Thyroid gland (tissue), 4 donors: ENCODE measurements around the gene PSMG4. TPM values are rescaled to one million over a fixed set of nuclear protein-coding genes. Genes with fewer than 3 reads are reported as not detected.

ENCODE experiments used
- DNase-seq, 2 donors: peaks; one replicate each; pipeline ENCODE4 v3.0.0-alpha.2; 2019
- H3K27ac ChIP-seq, 3 donors: fragments of 200-600 bp; sonication (generic); 1 replicate in 2 of 3; 2 replicates in 1 of 3; pipeline ENCODE4 v1.5.1; 2016 to 2019; ENCODE audit warnings: mild to moderate bottlenecking in 1 of 3, moderate library complexity in 1 of 3
- H3K27me3 ChIP-seq: fragments of 200-600 bp; sonication (generic); one replicate; pipeline ENCODE4 v1.5.1; 2019
- H3K36me3 ChIP-seq, 2 donors: fragments of 200-600 bp; sonication (generic); one replicate each; pipeline ENCODE4 v1.5.1; 2016 to 2019
- H3K4me1 ChIP-seq, 2 donors: fragments of 200-600 bp; sonication (generic); one replicate each; pipeline ENCODE4 v1.5.1; 2017 to 2019
- H3K4me3 ChIP-seq, 3 donors: fragments of 200-600 bp; sonication (generic); replicated peaks in 1 of 3; 1 replicate in 2 of 3; 2 replicates in 1 of 3; pipeline ENCODE4 v1.5.1; 2016; ENCODE audit warnings: mild to moderate bottlenecking in 1 of 3
- H3K9me3 ChIP-seq: fragments of 200-600 bp; sonication (generic); one replicate; pipeline ENCODE4 v1.5.1; 2017
- POLR2A ChIP-seq, 2 donors: fragments of 450-650 bp; IDR thresholded peaks; one replicate each; pipeline ENCODE4 v1.6.1; 2017; ENCODE audit warnings: antibody characterized with exemption in 2 of 2, mild to moderate bottlenecking in 2 of 2, moderate library complexity in 1 of 2
- WGBS, 2 donors: methylation state at CpG; one replicate each; pipeline ENCODE4 v1.1.5; 2017; 5-methylcytosine and 5-hydroxymethylcytosine counted together
- intact Hi-C: fragments of 100-400 bp; cut with DNase I; formaldehyde crosslinking; loops from one replicate; pipeline ENCODE4 v1.15.1; 2023
- total RNA-seq, 4 donors: library from RNA; depleted of rRNA; stranded (reverse); fragments of >200 nt; gene quantifications; one replicate each; pipeline ENCODE4 v1.2.3, GENCODE V29; 2016
- TF ChIP-seq, protein P1 (sequence below), 6 experiments: fragments of 200-600 bp in 3 of 6; fragments of 450-650 bp in 3 of 6; sonication (generic) in 3 of 6; IDR thresholded peaks; one replicate each; pipeline ENCODE4 v1.5.1; 2016 to 2019; ENCODE audit warnings: antibody characterized with exemption in 6 of 6, mild to moderate bottlenecking in 2 of 6, inconsistent platforms in 1 of 6, moderate library complexity in 1 of 6

The PSMG4 gene
- total RNA-seq, 4 donors from 2014 or later = 19.6 to 41.8 (median 34.4) TPM

DNA sequence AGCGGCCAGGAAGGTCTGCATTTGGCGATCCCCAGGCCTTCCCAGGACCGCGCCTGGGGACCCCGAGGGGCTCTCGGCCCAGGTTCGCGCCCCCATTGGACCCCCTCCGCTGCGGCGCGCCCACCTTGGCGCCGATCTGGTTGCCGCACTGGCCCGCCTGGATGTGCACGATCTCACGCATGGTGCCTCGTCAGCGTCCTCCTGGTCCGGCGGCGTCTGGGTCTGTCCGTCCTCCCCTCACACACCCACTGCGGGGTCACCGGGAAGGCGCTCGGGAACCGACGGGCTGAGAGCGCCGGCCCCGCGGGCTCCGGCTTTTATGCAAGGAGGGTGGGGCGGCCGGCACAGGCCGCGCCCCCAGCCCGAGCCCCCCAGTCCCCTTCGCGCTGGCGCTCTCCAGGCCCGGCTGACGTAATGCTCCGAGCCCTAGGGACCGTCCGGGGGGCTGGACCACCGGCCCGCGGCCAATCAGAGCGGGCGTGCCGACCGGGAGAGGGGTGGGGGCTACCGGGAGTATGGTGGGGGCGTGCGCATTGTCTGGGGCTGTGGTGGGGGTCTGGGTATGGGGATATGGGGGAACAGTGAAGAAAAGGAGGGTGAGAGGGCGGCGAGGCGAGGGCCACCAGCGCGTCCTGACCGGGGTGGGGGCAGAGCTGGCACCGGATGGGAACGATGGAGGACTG is 31.2 kb upstream of the PSMG4 start, which contains the start of gene TUBB2B:
Gene TUBB2B, minus strand, starts transcription at position 291 of the 683 bp plus-strand sequence. Its CDS starts 110 bp downstream, at position 181.
- peak within 1 kb of the TSS in 2 of 3 donors; percentile 18 to 21 for H3K4me3 ChIP-seq
- TF ChIP-seq POLR2A (IDR thresholded peaks at IDR 0.05) = no peak
- TF ChIP-seq, protein P1, sequence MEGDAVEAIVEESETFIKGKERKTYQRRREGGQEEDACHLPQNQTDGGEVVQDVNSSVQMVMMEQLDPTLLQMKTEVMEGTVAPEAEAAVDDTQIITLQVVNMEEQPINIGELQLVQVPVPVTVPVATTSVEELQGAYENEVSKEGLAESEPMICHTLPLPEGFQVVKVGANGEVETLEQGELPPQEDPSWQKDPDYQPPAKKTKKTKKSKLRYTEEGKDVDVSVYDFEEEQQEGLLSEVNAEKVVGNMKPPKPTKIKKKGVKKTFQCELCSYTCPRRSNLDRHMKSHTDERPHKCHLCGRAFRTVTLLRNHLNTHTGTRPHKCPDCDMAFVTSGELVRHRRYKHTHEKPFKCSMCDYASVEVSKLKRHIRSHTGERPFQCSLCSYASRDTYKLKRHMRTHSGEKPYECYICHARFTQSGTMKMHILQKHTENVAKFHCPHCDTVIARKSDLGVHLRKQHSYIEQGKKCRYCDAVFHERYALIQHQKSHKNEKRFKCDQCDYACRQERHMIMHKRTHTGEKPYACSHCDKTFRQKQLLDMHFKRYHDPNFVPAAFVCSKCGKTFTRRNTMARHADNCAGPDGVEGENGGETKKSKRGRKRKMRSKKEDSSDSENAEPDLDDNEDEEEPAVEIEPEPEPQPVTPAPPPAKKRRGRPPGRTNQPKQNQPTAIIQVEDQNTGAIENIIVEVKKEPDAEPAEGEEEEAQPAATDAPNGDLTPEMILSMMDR (IDR thresholded peaks at IDR 0.05) = no peak
- no peaks in the 10 kb centered on the region for H3K9me3 ChIP-seq
- peaks cover 15% of the 10 kb centered on the region for H3K27me3 ChIP-seq
- intact Hi-C loops = no loop called here
- DNase-seq = peak in 1 of 2 donors; percentile 18
- H3K36me3 ChIP-seq = no peaks in the 10 kb centered on the region
- no peak within 1 kb of the TSS for H3K27ac ChIP-seq
- peaks cover 50 to 52% of the 10 kb centered on the region in 2 donors for H3K4me1 ChIP-seq
- 0 to 1% methylated on average over 13 of the region's 66 CpGs for WGBS, 2 donors

DNA sequence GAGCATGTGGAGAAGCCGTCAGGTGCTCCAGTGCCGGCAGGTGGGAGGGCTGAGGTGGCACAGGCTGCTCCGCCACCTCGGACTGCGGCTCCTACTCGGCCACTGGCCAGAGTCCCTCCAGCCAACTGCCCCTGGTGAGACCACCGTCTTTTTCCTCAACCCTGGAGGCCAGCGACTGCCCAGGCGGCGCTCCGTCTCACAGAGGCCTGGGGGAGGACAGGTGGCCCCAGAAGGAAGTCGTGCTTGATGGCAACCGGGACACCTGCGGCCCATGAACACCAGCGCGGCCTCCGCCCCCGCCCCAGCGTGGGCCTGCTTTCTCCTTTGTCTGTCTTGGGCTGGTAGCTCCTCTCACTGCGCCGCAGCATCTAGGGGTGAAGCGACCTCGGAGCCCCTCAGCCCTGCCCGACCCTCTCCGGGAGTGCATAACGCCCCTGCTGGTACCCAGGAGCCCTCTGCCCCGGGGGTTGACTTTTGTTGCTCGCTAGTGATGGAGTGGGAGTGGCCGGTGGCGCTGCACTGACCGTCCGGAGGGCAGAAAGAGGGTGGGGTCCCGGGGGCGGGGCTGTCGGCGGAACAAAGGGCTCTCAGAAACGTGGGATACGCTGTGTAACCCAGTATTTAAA is 30.6 kb upstream of the PSMG4 start:
- H3K36me3 ChIP-seq = no peaks in the 10 kb centered on the region
- peaks cover 44 to 47% of the 10 kb centered on the region in 2 donors for H3K4me1 ChIP-seq
- intact Hi-C loops = no loop called here
- peak in 1 of 2 donors; percentile 33 for DNase-seq
- peak overlapping the region in 1 of 3 donors; percentile 18 for H3K4me3 ChIP-seq
- TF ChIP-seq, protein P1 (IDR thresholded peaks at IDR 0.05) = no peak
- no peak for TF ChIP-seq POLR2A (IDR thresholded peaks at IDR 0.05)
- H3K9me3 ChIP-seq = no peaks in the 10 kb centered on the region
- peaks cover 15% of the 10 kb centered on the region for H3K27me3 ChIP-seq
- no peak overlapping the region for H3K27ac ChIP-seq
- 2 to 3% methylated on average over 13 to 26 of the region's 38 CpGs for WGBS, 2 donors

DNA sequence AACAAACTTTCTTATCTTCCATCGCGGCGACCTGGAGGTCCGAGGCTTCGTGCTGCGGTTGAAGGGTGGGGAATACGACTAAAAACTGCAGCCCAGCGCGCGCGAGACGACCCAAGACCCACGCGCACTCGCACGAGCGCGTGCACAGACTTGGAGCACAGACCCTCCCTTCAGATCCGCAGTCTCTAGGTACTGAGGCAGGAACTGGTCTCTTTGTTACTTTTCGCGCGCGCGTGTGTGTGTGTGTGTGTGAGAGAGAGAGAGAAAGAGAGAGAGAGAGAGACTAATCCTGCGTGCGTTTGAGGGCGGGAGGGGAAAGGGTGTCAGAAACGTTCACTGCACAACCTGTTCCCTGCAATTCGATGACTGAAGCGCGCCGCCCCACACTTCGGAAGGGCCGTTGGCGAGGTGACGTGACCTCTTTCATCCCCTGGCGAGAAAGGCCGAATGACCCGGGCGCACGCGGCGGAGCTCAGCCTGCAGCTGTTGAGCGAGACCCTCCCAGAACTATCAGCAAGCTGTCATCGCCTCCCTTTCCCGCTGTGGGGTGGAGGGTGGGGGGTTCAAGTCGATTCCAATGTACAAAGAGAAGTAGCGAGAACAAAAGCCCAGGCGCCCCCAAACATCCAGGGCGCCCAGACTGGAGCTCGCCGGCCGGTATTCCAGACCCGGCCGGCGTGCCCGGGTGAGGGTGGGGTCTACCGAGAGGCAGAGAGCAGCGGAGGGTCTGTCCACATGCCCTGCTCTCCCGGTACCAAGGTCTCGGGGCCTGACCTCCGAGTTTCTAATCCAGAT is 29.8 kb upstream of the PSMG4 start:
- intact Hi-C loops = no loop called here
- WGBS, 2 donors = 3 to 4% methylated on average over 46 to 52 of the region's 62 CpGs
- Histone ChIP-seq H3K27ac (no peak overlapping the region), H3K4me1 (peaks cover 44 to 47% of the 10 kb centered on the region in 2 donors), H3K36me3 (no peaks in the 10 kb centered on the region), H3K27me3 (peaks cover 15% of the 10 kb centered on the region), H3K4me3 (no peak overlapping the region), H3K9me3 (no peaks in the 10 kb centered on the region)
- TF ChIP-seq, protein P1 (IDR thresholded peaks at IDR 0.05) = no peak
- TF ChIP-seq POLR2A (IDR thresholded peaks at IDR 0.05) = no peak
- peak in 1 of 2 donors; percentile 45 for DNase-seq

DNA sequence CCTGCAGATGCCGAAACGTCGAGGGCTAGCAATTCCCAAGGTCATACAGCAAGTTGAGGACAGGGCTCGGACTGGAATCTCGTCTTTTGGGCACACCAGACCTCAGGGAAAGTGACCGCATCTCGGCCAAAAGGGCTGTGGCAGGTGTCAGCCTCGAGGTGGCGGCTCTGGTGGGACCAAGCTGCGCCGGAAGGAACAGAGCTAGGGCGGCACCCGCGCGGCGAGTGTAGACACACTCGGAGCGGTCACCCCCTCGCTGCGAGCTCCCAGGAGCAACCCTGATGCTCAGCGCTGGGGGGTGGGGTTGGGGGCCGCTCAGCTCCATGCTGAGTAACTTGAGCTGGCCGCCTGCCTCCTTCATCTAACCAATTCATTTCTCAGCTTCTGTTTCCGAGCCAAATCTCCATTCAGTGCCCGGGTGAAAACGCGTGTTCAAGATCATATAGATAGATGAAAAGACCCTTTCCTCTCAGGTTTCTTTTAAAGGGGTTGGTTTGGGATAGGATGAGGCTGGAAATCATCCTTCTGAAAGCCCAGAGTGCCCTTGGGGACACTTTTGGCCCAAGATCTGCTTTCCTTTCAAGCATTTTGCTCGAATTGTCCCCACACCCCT is 29.1 kb upstream of the PSMG4 start:
- DNase-seq = peak in 1 of 2 donors; percentile 16
- no peak overlapping the region for H3K4me3 ChIP-seq
- H3K9me3 ChIP-seq = no peaks in the 10 kb centered on the region
- H3K4me1 ChIP-seq = peaks cover 44 to 47% of the 10 kb centered on the region in 2 donors
- intact Hi-C loops = no loop called here
- TF ChIP-seq, protein P1 (IDR thresholded peaks at IDR 0.05) = no peak
- TF ChIP-seq POLR2A (IDR thresholded peaks at IDR 0.05) = no peak
- 5 to 9% methylated on average over 22 to 28 of the region's 28 CpGs for WGBS, 2 donors
- H3K27me3 ChIP-seq = peaks cover 15% of the 10 kb centered on the region
- no peaks in the 10 kb centered on the region for H3K36me3 ChIP-seq
- H3K27ac ChIP-seq = no peak overlapping the region
